SH-SY5Y (cell line): Measurements from ENCODE around the gene CCDC6.

Experiments
- GATA2 ChIP-seq: IDR thresholded peaks from 2 replicates; pipeline ENCODE4 v1.6.1; 2011; ENCODE audit warnings: mild to moderate bottlenecking, low read depth, low read length
- GATA3 ChIP-seq: IDR thresholded peaks from 2 replicates; pipeline ENCODE4 v1.6.1; 2011; ENCODE audit warnings: low read depth, mild to moderate bottlenecking, low read length, moderate library complexity

- no peak for TF ChIP-seq GATA2
- no peak for TF ChIP-seq GATA3
Measured at GRCh38 chr10:59945590-59945989, 39.2 kb upstream of the CCDC6 start.
